Prostate gland (tissue), 2 donors: ENCODE data around the gene TNNC2.

Experiments used
- POLR2A ChIP-seq: fragments of 450-650 bp; IDR thresholded peaks from one replicate; pipeline ENCODE4 v1.6.1; 2016; ENCODE audit warnings: antibody characterized with exemption, mild to moderate bottlenecking
- POLR2AphosphoS5 ChIP-seq: sonication (generic); formaldehyde crosslinking; IDR thresholded peaks from one replicate; pipeline ENCODE4 v1.6.1; 2017; ENCODE audit warnings: antibody characterized with exemption
- TF ChIP-seq, protein P1 (sequence below), 4 experiments: fragments of 200-600 bp in 2 of 4; fragments of 450-650 bp in 2 of 4; sonication (generic) in 2 of 4; IDR thresholded peaks; 1 replicate in 3 of 4; 2 replicates in 1 of 4; pipeline ENCODE4 v1.5.1; 2016 to 2019; ENCODE audit warnings: antibody characterized with exemption in 4 of 4, mild to moderate bottlenecking in 2 of 4, moderate library complexity in 2 of 4

DNA sequence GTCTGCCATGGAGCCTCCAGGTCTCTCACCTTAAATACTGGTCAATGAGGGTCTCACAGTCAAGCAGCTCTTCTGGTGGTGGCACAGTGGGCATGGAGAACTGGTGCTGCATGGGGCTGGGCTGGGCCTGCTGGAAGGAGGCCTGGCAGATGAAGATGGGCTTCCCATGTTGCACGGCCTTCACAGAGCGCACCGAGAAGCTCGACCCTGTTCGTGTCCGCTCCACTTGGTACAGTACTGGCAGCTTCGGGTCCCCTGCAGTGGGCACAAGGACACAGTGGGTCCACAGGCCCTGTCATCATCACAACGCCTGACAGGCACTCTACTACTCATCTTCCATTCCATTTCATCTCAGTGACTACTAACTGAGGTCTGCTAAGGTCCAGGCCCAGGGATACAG lies 21.3 kb upstream of the TNNC2 start:
- TF ChIP-seq, protein P1, sequence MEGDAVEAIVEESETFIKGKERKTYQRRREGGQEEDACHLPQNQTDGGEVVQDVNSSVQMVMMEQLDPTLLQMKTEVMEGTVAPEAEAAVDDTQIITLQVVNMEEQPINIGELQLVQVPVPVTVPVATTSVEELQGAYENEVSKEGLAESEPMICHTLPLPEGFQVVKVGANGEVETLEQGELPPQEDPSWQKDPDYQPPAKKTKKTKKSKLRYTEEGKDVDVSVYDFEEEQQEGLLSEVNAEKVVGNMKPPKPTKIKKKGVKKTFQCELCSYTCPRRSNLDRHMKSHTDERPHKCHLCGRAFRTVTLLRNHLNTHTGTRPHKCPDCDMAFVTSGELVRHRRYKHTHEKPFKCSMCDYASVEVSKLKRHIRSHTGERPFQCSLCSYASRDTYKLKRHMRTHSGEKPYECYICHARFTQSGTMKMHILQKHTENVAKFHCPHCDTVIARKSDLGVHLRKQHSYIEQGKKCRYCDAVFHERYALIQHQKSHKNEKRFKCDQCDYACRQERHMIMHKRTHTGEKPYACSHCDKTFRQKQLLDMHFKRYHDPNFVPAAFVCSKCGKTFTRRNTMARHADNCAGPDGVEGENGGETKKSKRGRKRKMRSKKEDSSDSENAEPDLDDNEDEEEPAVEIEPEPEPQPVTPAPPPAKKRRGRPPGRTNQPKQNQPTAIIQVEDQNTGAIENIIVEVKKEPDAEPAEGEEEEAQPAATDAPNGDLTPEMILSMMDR (IDR thresholded peaks at IDR 0.05), result no peak
- TF ChIP-seq POLR2A (no peak), POLR2AphosphoS5 (no peak)
